Parathyroid adenoma (tissue), 2 donors: ENCODE data around the gene TRIM9.

Source experiments
- H2AFZ ChIP-seq: fragments of 300-600 bp; sonication (generic); one replicate; pipeline ENCODE4 v1.7.0; 2017; ENCODE audit warnings: antibody characterized with exemption, mild to moderate bottlenecking
- H3K27ac ChIP-seq: fragments of 300-600 bp; sonication (generic); one replicate; pipeline ENCODE4 v1.7.0; 2017
- H3K27me3 ChIP-seq: fragments of 300-600 bp; sonication (generic); one replicate; pipeline ENCODE4 v1.7.0; 2017; ENCODE audit warnings: low read length; ENCODE audit not compliant: control insufficient read depth, insufficient read depth
- H3K36me3 ChIP-seq: fragments of 300-600 bp; sonication (generic); one replicate; pipeline ENCODE4 v1.7.0; 2017; ENCODE audit warnings: low read length; ENCODE audit not compliant: control insufficient read depth, insufficient read depth
- H3K4me1 ChIP-seq: fragments of 300-600 bp; sonication (generic); one replicate; pipeline ENCODE4 v1.7.0; 2017; ENCODE audit warnings: control low read depth
- H3K4me2 ChIP-seq: fragments of 300-600 bp; sonication (generic); one replicate; pipeline ENCODE4 v1.7.0; 2017; ENCODE audit warnings: low read length
- H3K4me3 ChIP-seq: fragments of 300-600 bp; sonication (generic); one replicate; pipeline ENCODE4 v1.7.0; 2017; ENCODE audit warnings: low read depth, low read length
- H3K79me2 ChIP-seq: fragments of 300-600 bp; sonication (generic); one replicate; pipeline ENCODE4 v1.7.0; 2017; ENCODE audit warnings: control low read depth
- H3K9ac ChIP-seq: fragments of 300-600 bp; sonication (generic); one replicate; pipeline ENCODE4 v1.7.0; 2017; ENCODE audit warnings: mild to moderate bottlenecking
- H3K9me3 ChIP-seq: fragments of 300-600 bp; sonication (generic); one replicate; pipeline ENCODE4 v1.7.0; 2017; ENCODE audit warnings: low read length; ENCODE audit not compliant: control insufficient read depth
- CTCF ChIP-seq: fragments of 300-600 bp; sonication (generic); IDR thresholded peaks from one replicate; pipeline ENCODE4 v1.7.0; 2017; ENCODE audit warnings: antibody characterized with exemption, mild to moderate bottlenecking
- donor health status: primary hyperparathyroidism.

Gene TRIM9

GRCh38 chr14:51107801-51108200 is 12.9 kb upstream of the TRIM9 start:
- Histone ChIP-seq H3K79me2 (no peaks in the 10 kb centered on the region), H3K4me1 (no peaks in the 10 kb centered on the region), H3K4me2 (no peak overlapping the region), H3K27ac (no peak overlapping the region), H3K36me3 (no peaks in the 10 kb centered on the region), H2AFZ (no peak overlapping the region), H3K9me3 (no peaks in the 10 kb centered on the region), H3K27me3 (no peaks in the 10 kb centered on the region), H3K9ac (no peak overlapping the region), H3K4me3 (no peak overlapping the region)
- TF ChIP-seq CTCF, result no peak

GRCh38 chr14:51104467-51104866 is 9.6 kb upstream of the TRIM9 start:
- TF ChIP-seq CTCF, result no peak

GRCh38 chr14:51097287-51097686 is 2.4 kb upstream of the TRIM9 start:
- H3K27ac ChIP-seq, result no peak overlapping the region
- H3K36me3 ChIP-seq, result no peaks in the 10 kb centered on the region
- H3K4me2 ChIP-seq, result no peak overlapping the region
- no peak overlapping the region for H3K4me3 ChIP-seq
- peaks cover 4% of the 10 kb centered on the region for H3K4me1 ChIP-seq
- no peaks in the 10 kb centered on the region for H3K79me2 ChIP-seq
- H3K9me3 ChIP-seq, result no peaks in the 10 kb centered on the region
- H3K9ac ChIP-seq, result no peak overlapping the region
- TF ChIP-seq CTCF, result no peak
- H3K27me3 ChIP-seq, result peaks cover 10% of the 10 kb centered on the region
- no peak overlapping the region for H2AFZ ChIP-seq

More at GRCh38 chr14:51104467-51104866, 9.6 kb upstream of the TRIM9 start:
- no peaks in the 10 kb centered on the region for H3K4me1 ChIP-seq
- H3K36me3 ChIP-seq, result no peaks in the 10 kb centered on the region
- no peak overlapping the region for H3K4me3 ChIP-seq
- no peaks in the 10 kb centered on the region for H3K9me3 ChIP-seq
- H2AFZ ChIP-seq, result no peak overlapping the region
- H3K4me2 ChIP-seq, result no peak overlapping the region
- no peaks in the 10 kb centered on the region for H3K27me3 ChIP-seq
- H3K27ac ChIP-seq, result no peak overlapping the region
- H3K9ac ChIP-seq, result no peak overlapping the region
- no peaks in the 10 kb centered on the region for H3K79me2 ChIP-seq

GRCh38 chr14:51096870-51097269 is 2.0 kb upstream of the TRIM9 start:
- peaks cover 4% of the 10 kb centered on the region for H3K4me1 ChIP-seq
- H3K9me3 ChIP-seq, result no peaks in the 10 kb centered on the region
- H3K79me2 ChIP-seq, result no peaks in the 10 kb centered on the region
- no peak overlapping the region for H3K27ac ChIP-seq
- H3K4me2 ChIP-seq, result no peak overlapping the region
- no peak overlapping the region for H3K4me3 ChIP-seq
- H3K36me3 ChIP-seq, result no peaks in the 10 kb centered on the region
- H2AFZ ChIP-seq, result no peak overlapping the region
- no peak for TF ChIP-seq CTCF
- no peak overlapping the region for H3K9ac ChIP-seq
- H3K27me3 ChIP-seq, result peaks cover 10% of the 10 kb centered on the region
